GM23338 (cell line): ENCODE measurements around the gene TMEM176B. TPM values are rescaled to one million over a fixed set of nuclear protein-coding genes. Genes with fewer than 3 reads are reported as not detected.
A peak's percentile ranks its signal among the peaks of the same experiment; 100 is the strongest.
"Not testable (repeated sequence)": the region's sequence is repeated elsewhere in the genome, so short reads cannot be mapped to it uniquely, and the experiment has no call there.

Experiments
- ATAC-seq: fragments of 200-7000 bp; cut with Tn5 transposase; 3 replicates; pipeline ENCODE4 v1.9.1; 2020
- DNase-seq: peaks from one replicate; pipeline ENCODE4 v3.0.0-alpha.2; 2015; ENCODE audit warnings: low spot score
- H2AFZ ChIP-seq: fragments of 200-600 bp; sonication (generic); 2 replicates; pipeline ENCODE4 v1.8.0; 2016; ENCODE audit warnings: antibody characterized with exemption, mild to moderate bottlenecking, moderate library complexity
- H3F3A ChIP-seq: fragments of 200-600 bp; sonication (generic); replicated peaks from 2 replicates; pipeline ENCODE4 v1.8.0; 2017; ENCODE audit warnings: antibody characterized with exemption, mixed run types, low read depth
- H3K27ac ChIP-seq: fragments of 200-600 bp; sonication (generic); 2 replicates; pipeline ENCODE4 v1.6.1; 2016; ENCODE audit warnings: low read depth
- H3K27me3 ChIP-seq: fragments of 200-600 bp; sonication (generic); 2 replicates; pipeline ENCODE4 v1.8.0; 2016; ENCODE audit warnings: mild to moderate bottlenecking, mixed run types, moderate library complexity; ENCODE audit not compliant: insufficient read depth
- H3K36me3 ChIP-seq: fragments of 200-600 bp; sonication (generic); 2 replicates; pipeline ENCODE4 v1.8.0; 2016; ENCODE audit warnings: mild to moderate bottlenecking; ENCODE audit not compliant: insufficient read depth
- H3K4me1 ChIP-seq: fragments of 200-600 bp; sonication (generic); 2 replicates; pipeline ENCODE4 v1.8.0; 2016; ENCODE audit warnings: mild to moderate bottlenecking, moderate library complexity; ENCODE audit not compliant: insufficient read depth
- H3K4me2 ChIP-seq: fragments of 200-600 bp; sonication (generic); 2 replicates; pipeline ENCODE4 v1.7.1; 2017; ENCODE audit warnings: mixed run types
- H3K4me3 ChIP-seq: fragments of 200-600 bp; sonication (generic); 2 replicates; pipeline ENCODE4 v1.6.1; 2016; ENCODE audit warnings: mixed run types
- H3K79me2 ChIP-seq: fragments of 200-600 bp; sonication (generic); replicated peaks from 2 replicates; pipeline ENCODE4 v1.8.0; 2017; ENCODE audit warnings: mild to moderate bottlenecking; ENCODE audit not compliant: insufficient read depth
- H3K9me2 ChIP-seq: fragments of 200-600 bp; sonication (generic); 2 replicates; pipeline ENCODE4 v1.8.0; 2017; ENCODE audit not compliant: insufficient read depth
- H4K20me1 ChIP-seq: fragments of 200-600 bp; sonication (generic); replicated peaks from 2 replicates; pipeline ENCODE4 v1.8.0; 2017; ENCODE audit warnings: mild to moderate bottlenecking; ENCODE audit not compliant: insufficient read depth
- H3K27ac Mint-ChIP-seq: 2 replicates; pipeline ENCODE4 v1.8.0; 2020; ENCODE audit warnings: inconsistent platforms, mild to moderate bottlenecking, moderate library complexity, mixed read lengths
- H3K27me3 Mint-ChIP-seq: 3 replicates; pipeline ENCODE4 v1.8.0; 2022; ENCODE audit warnings: low read depth, mild to moderate bottlenecking, moderate library complexity, mixed read lengths, inconsistent platforms; ENCODE audit not compliant: insufficient read depth, poor library complexity
- H3K36me3 Mint-ChIP-seq: 3 replicates; pipeline ENCODE4 v1.8.0; 2021; ENCODE audit warnings: low read depth, mild to moderate bottlenecking, inconsistent platforms, moderate library complexity, mixed read lengths
- H3K4me1 Mint-ChIP-seq: 3 replicates; pipeline ENCODE4 v1.8.0; 2020; ENCODE audit warnings: mild to moderate bottlenecking, inconsistent platforms, mixed read lengths
- H3K4me3 Mint-ChIP-seq: 3 replicates; pipeline ENCODE4 v1.8.0; 2021; ENCODE audit warnings: moderate library complexity, mild to moderate bottlenecking, inconsistent platforms, mixed read lengths
- H3K9me3 Mint-ChIP-seq: 3 replicates; pipeline ENCODE4 v1.8.0; 2020; ENCODE audit warnings: moderate library complexity, mild to moderate bottlenecking, inconsistent platforms, mixed read lengths
- POLR2AphosphoS5 ChIP-seq: IDR thresholded peaks from 2 replicates; pipeline ENCODE4 v1.6.1; 2016; ENCODE audit warnings: antibody characterized with exemption, low read depth
- STAT1 ChIP-seq: IDR thresholded peaks from one replicate; pipeline ENCODE4 v1.6.1; 2016; ENCODE audit warnings: antibody characterized with exemption; ENCODE audit not compliant: unreplicated experiment
- ZNF331 ChIP-seq: fragments of 250-450 bp; sonication (Bioruptor Pico); IDR thresholded peaks from 2 replicates; pipeline ENCODE4 v1.5.0; 2020; ENCODE audit warnings: low read depth, mild to moderate bottlenecking, moderate library complexity
- polyA plus RNA-seq: library from polyadenylated mRNA; unstranded; fragments of >200 nt; fragmentation: Nextera tagmentation; extraction: Ambion mirVana; gene quantifications from 2 replicates; pipeline ENCODE4 v1.2.1, GENCODE V29; 2016
- total RNA-seq: library from RNA; depleted of rRNA; stranded (reverse); fragments of >200 nt; shearing (Covaris generic); gene quantifications from 2 replicates; pipeline ENCODE4 v1.2.3, GENCODE V29; 2014
- TF ChIP-seq, protein P1 (sequence below), 2 experiments: fragments of 200-600 bp in 1 of 2; sonication (generic) in 1 of 2; conservative IDR thresholded peaks; 2 replicates each; pipeline versions ENCODE4 v1.5.1 to v1.6.1; 2016 to 2017; ENCODE audit warnings: antibody characterized with exemption in 2 of 2, low read depth in 2 of 2, mild to moderate bottlenecking in 2 of 2, moderate library complexity in 1 of 2
- TF ChIP-seq, protein P2 (sequence below): IDR thresholded peaks from 2 replicates; pipeline ENCODE4 v1.6.1; 2016; ENCODE audit warnings: antibody characterized with exemption
- TF ChIP-seq, protein P3 (sequence below): fragments of 250-450 bp; sonication (Bioruptor Pico); IDR thresholded peaks from 2 replicates; pipeline ENCODE4 v1.5.0; 2020; ENCODE audit warnings: mild to moderate bottlenecking, moderate library complexity

TMEM176B gene
- total and polyA plus RNA-seq, 2 experiments from 2014 or later = 0.35 to 0.42 TPM

DNA sequence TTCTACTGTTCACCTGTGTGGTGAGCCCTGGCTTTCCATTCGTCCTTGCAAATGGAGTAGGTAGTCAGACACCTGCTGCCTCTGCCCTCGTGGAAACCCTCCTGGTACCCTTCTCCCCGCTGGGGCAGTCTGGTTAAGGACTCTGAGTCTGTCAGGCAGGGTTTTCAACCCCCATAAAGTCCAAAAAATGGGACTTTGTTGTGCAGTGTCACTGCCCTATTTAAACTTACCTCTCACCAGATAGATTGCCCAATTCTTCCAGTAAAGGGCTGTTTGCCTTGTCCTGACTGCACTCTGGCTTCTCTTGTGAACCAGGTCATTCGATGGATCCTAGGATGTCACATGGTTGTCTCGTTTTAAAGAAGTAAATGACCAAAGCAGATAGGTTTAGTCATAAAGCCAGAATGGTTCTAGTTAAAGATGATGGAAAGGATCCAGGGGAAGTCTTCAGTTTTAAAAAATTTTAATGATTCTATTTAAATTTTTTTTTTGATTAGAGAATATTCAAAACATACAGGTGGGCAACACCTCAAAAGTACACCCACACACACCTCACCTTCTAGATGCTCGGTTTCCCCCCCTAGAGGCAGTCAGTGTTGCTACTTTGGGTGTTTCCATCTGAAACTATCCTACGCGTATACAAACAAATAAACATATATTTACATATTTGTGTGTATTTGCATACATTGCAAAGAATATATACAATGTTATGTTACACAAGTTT, 22.0 kb downstream of the TMEM176B start:
- Histone ChIP-seq H3K36me3 (no peaks in the 10 kb centered on the region), H3K9me2 (no peaks in the 10 kb centered on the region), H3K27ac (no peak overlapping the region), H3K4me1 (no peaks in the 10 kb centered on the region), H2AFZ (no peak overlapping the region), H3F3A (no peaks in the 10 kb centered on the region), H3K4me3 (no peak overlapping the region), H3K4me2 (no peak overlapping the region), H3K27me3 (no peaks in the 10 kb centered on the region), H3K79me2 (no peaks in the 10 kb centered on the region), H4K20me1 (no peaks in the 10 kb centered on the region)
- Mint-ChIP-seq H3K36me3 (no peaks in the 10 kb centered on the region), H3K9me3 (peaks cover 11% of the 10 kb centered on the region; the same call in 2 of the 3 replicates), H3K27me3 (peaks cover 2% of the 10 kb centered on the region), H3K4me3 (no peak overlapping the region), H3K4me1 (no peaks in the 10 kb centered on the region), H3K27ac (no peak overlapping the region)
- TF ChIP-seq, protein P1, sequence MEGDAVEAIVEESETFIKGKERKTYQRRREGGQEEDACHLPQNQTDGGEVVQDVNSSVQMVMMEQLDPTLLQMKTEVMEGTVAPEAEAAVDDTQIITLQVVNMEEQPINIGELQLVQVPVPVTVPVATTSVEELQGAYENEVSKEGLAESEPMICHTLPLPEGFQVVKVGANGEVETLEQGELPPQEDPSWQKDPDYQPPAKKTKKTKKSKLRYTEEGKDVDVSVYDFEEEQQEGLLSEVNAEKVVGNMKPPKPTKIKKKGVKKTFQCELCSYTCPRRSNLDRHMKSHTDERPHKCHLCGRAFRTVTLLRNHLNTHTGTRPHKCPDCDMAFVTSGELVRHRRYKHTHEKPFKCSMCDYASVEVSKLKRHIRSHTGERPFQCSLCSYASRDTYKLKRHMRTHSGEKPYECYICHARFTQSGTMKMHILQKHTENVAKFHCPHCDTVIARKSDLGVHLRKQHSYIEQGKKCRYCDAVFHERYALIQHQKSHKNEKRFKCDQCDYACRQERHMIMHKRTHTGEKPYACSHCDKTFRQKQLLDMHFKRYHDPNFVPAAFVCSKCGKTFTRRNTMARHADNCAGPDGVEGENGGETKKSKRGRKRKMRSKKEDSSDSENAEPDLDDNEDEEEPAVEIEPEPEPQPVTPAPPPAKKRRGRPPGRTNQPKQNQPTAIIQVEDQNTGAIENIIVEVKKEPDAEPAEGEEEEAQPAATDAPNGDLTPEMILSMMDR (conservative IDR thresholded peaks at IDR 0.05; ENCODE audit: low read depth in 2 of 2) = peak in 1 of 2 experiments; percentile 25; a peak in 1 of 4 replicates
- no peak for TF ChIP-seq STAT1
- peak; percentile 49 for DNase-seq
- ATAC-seq = peak; percentile 62

DNA sequence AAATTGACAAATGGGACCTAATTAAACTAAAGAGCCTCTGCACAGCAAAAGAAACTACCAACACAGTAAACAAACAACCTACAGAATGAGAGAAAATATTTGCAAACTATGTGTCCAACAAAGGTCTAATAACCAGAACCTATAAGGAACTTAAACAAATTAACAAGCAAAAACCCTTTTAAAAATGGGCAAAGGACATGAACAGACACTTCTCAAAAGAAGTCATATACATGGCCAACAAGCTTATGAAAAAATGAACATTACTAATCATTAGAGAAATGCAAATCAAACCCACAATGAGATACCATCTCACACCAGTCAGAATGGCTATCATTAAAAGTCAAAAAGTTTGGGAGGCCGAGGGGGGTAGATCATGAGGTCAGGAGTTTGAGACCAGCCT, 26.0 kb downstream of the TMEM176B start:
- not testable (repeated sequence) for H3K27me3 ChIP-seq, H3F3A ChIP-seq, H3K36me3 Mint-ChIP-seq, H3K4me2 ChIP-seq, H3K79me2 ChIP-seq, H3K27ac Mint-ChIP-seq, H3K4me3 Mint-ChIP-seq, H3K4me1 ChIP-seq, DNase-seq, H3K4me3 ChIP-seq, H2AFZ ChIP-seq, H3K4me1 Mint-ChIP-seq, H3K36me3 ChIP-seq, H3K27ac ChIP-seq, H4K20me1 ChIP-seq, H3K27me3 Mint-ChIP-seq, H3K9me2 ChIP-seq, ATAC-seq
- H3K9me3 Mint-ChIP-seq = peaks cover 16% of the 10 kb centered on the region; the same call in 2 of the 3 replicates

DNA sequence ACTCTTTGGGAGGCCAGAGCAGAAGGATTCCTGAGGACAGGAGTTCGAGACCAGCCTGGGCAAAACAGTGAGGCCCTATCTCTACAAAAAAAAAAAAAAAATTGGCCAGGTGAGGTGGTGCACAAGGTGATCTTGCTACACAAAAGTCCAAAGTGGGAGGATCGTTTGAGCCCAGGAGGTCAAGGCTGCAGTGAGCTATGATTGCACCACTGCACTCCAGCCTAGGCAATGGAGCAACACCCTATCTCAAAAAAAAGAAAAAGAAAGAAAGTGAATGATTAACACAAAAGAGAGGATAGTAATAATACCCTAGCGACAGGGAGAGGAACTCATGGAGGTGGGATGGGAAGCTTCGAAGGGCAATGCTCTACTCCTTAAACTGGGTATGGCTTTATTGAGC, 30.4 kb downstream of the TMEM176B start:
- Histone ChIP-seq H3K36me3 (no peaks in the 10 kb centered on the region), H3K27ac (no peak overlapping the region), H3K79me2 (no peaks in the 10 kb centered on the region), H3K9me2 (no peaks in the 10 kb centered on the region), H3F3A (no peaks in the 10 kb centered on the region), H3K27me3 (no peaks in the 10 kb centered on the region), H2AFZ (no peak overlapping the region), H3K4me3 (no peak overlapping the region), H4K20me1 (no peaks in the 10 kb centered on the region), H3K4me2 (no peak overlapping the region), H3K4me1 (peaks cover 14% of the 10 kb centered on the region; the same call in 1 of the 2 replicates)
- Mint-ChIP-seq H3K4me1 (peaks cover 8% of the 10 kb centered on the region), H3K9me3 (peaks cover 16% of the 10 kb centered on the region; the same call in 2 of the 3 replicates), H3K27ac (no peak overlapping the region), H3K4me3 (no peak overlapping the region), H3K27me3 (peaks cover 2% of the 10 kb centered on the region), H3K36me3 (no peaks in the 10 kb centered on the region)
- no peak for DNase-seq
- no peak for ATAC-seq
- TF ChIP-seq, protein P2, sequence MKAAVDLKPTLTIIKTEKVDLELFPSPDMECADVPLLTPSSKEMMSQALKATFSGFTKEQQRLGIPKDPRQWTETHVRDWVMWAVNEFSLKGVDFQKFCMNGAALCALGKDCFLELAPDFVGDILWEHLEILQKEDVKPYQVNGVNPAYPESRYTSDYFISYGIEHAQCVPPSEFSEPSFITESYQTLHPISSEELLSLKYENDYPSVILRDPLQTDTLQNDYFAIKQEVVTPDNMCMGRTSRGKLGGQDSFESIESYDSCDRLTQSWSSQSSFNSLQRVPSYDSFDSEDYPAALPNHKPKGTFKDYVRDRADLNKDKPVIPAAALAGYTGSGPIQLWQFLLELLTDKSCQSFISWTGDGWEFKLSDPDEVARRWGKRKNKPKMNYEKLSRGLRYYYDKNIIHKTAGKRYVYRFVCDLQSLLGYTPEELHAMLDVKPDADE = no peak
- TF ChIP-seq STAT1 (no peak), ZNF331 (CRISPR knock-in tag) (no peak), POLR2AphosphoS5 (no peak)
- TF ChIP-seq, protein P3, sequence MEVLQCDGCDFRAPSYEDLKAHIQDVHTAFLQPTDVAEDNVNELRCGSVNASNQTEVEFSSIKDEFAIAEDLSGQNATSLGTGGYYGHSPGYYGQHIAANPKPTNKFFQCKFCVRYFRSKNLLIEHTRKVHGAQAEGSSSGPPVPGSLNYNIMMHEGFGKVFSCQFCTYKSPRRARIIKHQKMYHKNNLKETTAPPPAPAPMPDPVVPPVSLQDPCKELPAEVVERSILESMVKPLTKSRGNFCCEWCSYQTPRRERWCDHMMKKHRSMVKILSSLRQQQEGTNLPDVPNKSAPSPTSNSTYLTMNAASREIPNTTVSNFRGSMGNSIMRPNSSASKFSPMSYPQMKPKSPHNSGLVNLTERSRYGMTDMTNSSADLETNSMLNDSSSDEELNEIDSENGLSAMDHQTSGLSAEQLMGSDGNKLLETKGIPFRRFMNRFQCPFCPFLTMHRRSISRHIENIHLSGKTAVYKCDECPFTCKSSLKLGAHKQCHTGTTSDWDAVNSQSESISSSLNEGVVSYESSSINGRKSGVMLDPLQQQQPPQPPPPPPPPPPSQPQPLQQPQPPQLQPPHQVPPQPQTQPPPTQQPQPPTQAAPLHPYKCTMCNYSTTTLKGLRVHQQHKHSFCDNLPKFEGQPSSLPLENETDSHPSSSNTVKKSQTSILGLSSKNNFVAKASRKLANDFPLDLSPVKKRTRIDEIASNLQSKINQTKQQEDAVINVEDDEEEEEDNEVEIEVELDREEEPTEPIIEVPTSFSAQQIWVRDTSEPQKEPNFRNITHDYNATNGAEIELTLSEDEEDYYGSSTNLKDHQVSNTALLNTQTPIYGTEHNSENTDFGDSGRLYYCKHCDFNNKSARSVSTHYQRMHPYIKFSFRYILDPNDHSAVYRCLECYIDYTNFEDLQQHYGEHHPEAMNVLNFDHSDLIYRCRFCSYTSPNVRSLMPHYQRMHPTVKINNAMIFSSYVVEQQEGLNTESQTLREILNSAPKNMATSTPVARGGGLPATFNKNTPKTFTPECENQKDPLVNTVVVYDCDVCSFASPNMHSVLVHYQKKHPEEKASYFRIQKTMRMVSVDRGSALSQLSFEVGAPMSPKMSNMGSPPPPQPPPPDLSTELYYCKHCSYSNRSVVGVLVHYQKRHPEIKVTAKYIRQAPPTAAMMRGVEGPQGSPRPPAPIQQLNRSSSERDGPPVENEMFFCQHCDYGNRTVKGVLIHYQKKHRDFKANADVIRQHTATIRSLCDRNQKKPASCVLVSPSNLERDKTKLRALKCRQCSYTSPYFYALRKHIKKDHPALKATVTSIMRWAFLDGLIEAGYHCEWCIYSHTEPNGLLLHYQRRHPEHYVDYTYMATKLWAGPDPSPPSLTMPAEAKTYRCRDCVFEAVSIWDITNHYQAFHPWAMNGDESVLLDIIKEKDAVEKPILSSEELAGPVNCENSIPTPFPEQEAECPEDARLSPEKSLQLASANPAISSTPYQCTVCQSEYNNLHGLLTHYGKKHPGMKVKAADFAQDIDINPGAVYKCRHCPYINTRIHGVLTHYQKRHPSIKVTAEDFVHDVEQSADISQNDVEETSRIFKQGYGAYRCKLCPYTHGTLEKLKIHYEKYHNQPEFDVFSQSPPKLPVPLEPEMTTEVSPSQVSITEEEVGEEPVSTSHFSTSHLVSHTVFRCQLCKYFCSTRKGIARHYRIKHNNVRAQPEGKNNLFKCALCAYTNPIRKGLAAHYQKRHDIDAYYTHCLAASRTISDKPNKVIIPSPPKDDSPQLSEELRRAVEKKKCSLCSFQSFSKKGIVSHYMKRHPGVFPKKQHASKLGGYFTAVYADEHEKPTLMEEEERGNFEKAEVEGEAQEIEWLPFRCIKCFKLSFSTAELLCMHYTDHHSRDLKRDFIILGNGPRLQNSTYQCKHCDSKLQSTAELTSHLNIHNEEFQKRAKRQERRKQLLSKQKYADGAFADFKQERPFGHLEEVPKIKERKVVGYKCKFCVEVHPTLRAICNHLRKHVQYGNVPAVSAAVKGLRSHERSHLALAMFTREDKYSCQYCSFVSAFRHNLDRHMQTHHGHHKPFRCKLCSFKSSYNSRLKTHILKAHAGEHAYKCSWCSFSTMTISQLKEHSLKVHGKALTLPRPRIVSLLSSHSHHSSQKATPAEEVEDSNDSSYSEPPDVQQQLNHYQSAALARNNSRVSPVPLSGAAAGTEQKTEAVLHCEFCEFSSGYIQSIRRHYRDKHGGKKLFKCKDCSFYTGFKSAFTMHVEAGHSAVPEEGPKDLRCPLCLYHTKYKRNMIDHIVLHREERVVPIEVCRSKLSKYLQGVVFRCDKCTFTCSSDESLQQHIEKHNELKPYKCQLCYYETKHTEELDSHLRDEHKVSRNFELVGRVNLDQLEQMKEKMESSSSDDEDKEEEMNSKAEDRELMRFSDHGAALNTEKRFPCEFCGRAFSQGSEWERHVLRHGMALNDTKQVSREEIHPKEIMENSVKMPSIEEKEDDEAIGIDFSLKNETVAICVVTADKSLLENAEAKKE = no peak
